Dedifferentiated amniotic fluid mesenchymal stem cell (primary cell): ENCODE data around the gene GLIPR1.
A peak's percentile ranks its signal among the peaks of the same experiment; 100 is the strongest.
"Not testable (repeated sequence)": the region's sequence is repeated elsewhere in the genome, so short reads cannot be mapped to it uniquely, and the experiment has no call there.

Source experiments
- DNase-seq: peaks from one replicate; pipeline ENCODE4 v3.0.0-alpha.2; 2016; ENCODE audit errors: extremely low spot score

GLIPR1 gene

GRCh38 chr12:75480469-75480949 is at the start of gene GLIPR1:
Gene GLIPR1 (plus strand): TSS chr12:75480755. CDS start chr12:75480881, 126 bp downstream.
- DNase-seq, result peak; percentile 95

- DNase-seq, result no peak
These were observed 47.6 kb upstream of the GLIPR1 start for GRCh38 chr12:75432924-75433323.

- DNase-seq, result no peak
These were observed 43.0 kb upstream of the GLIPR1 start for GRCh38 chr12:75437564-75437963.

- no peak for DNase-seq
These were observed 42.3 kb upstream of the GLIPR1 start for GRCh38 chr12:75438059-75438754.

- DNase-seq, result no peak
These were observed 41.5 kb upstream of the GLIPR1 start for GRCh38 chr12:75439048-75439447.

- DNase-seq, result no peak
These were observed 40.6 kb upstream of the GLIPR1 start for GRCh38 chr12:75439930-75440329.

GRCh38 chr12:75441687-75442449 is 38.7 kb upstream of the GLIPR1 start:
- not testable (repeated sequence) for DNase-seq

- not testable (repeated sequence) for DNase-seq
These were observed 38.1 kb upstream of the GLIPR1 start for GRCh38 chr12:75442454-75442853.

GRCh38 chr12:75443709-75444108 is 36.8 kb upstream of the GLIPR1 start:
- no peak for DNase-seq

- DNase-seq, result no peak
These were observed 36.0 kb upstream of the GLIPR1 start for GRCh38 chr12:75444429-75445136.

GRCh38 chr12:75445137-75445507 is 35.4 kb upstream of the GLIPR1 start:
- DNase-seq, result not testable (repeated sequence)

- DNase-seq, result peak; percentile 37
These were observed 33.7 kb upstream of the GLIPR1 start for GRCh38 chr12:75446857-75447256.

- no peak for DNase-seq
These were observed 32.7 kb upstream of the GLIPR1 start for GRCh38 chr12:75447691-75448393.

- no peak for DNase-seq
These were observed 27.8 kb upstream of the GLIPR1 start for GRCh38 chr12:75452675-75453330.

GRCh38 chr12:75455839-75456238 is 24.7 kb upstream of the GLIPR1 start:
- no peak for DNase-seq

- no peak for DNase-seq
These were observed 23.4 kb upstream of the GLIPR1 start for GRCh38 chr12:75457191-75457590.

GRCh38 chr12:75457866-75458265 is 22.7 kb upstream of the GLIPR1 start:
- not testable (repeated sequence) for DNase-seq

- DNase-seq, result no peak
These were observed 20.8 kb upstream of the GLIPR1 start for GRCh38 chr12:75459755-75460154.

- no peak for DNase-seq
These were observed 20.4 kb upstream of the GLIPR1 start for GRCh38 chr12:75460204-75460603.

GRCh38 chr12:75471902-75472890 is 8.4 kb upstream of the GLIPR1 start:
- DNase-seq, result no peak
